Mesothelial cell of epicardium (in vitro differentiated cells): ENCODE results near the gene MAN1A1. TPM values are rescaled to one million over a fixed set of nuclear protein-coding genes. Genes with fewer than 3 reads are reported as not detected.

Experiments
- DNase-seq, 2 experiments: peaks; one replicate each; pipeline ENCODE4 v3.0.0; 2021; ENCODE audit warnings: low spot score in 2 of 2; ENCODE audit not compliant: unreplicated experiment in 2 of 2
- H3K27ac Mint-ChIP-seq: 2 replicates; pipeline ENCODE4 v1.8.0; 2021; ENCODE audit warnings: mixed read lengths
- H3K27me3 Mint-ChIP-seq: 2 replicates; pipeline ENCODE4 v1.8.0; 2021; ENCODE audit warnings: low read depth, mixed read lengths
- H3K36me3 Mint-ChIP-seq: 2 replicates; pipeline ENCODE4 v1.8.0; 2021; ENCODE audit warnings: mixed read lengths
- H3K4me1 Mint-ChIP-seq: 2 replicates; pipeline ENCODE4 v1.8.0; 2021; ENCODE audit warnings: mixed read lengths
- H3K4me3 Mint-ChIP-seq: 2 replicates; pipeline ENCODE4 v1.8.0; 2021; ENCODE audit warnings: mild to moderate bottlenecking, moderate library complexity, mixed read lengths
- H3K9me3 Mint-ChIP-seq: 2 replicates; pipeline ENCODE4 v1.8.0; 2021; ENCODE audit warnings: mixed read lengths
- CTCF ChIP-seq: fragments of 200-600 bp; sonication (generic); IDR thresholded peaks from one replicate; pipeline ENCODE4 v1.5.0; 2021; ENCODE audit warnings: antibody characterized with exemption; ENCODE audit not compliant: unreplicated experiment
- total RNA-seq: library from RNA; stranded (reverse); gene quantifications from 3 replicates; pipeline ENCODE4 v1.2.1, GENCODE V29; 2021

Gene MAN1A1
- total RNA-seq, 1 donor from 2014 or later = 51.1 TPM

GRCh38 chr6:119190176-119190575, 159.4 kb downstream of the MAN1A1 start:
- Mint-ChIP-seq H3K4me1 (peaks cover 8% of the 10 kb centered on the region), H3K4me3 (no peak overlapping the region), H3K27me3 (no peaks in the 10 kb centered on the region), H3K36me3 (peaks cover 41% of the 10 kb centered on the region), H3K9me3 (no peaks in the 10 kb centered on the region), H3K27ac (no peak overlapping the region)
- no peak for TF ChIP-seq CTCF
- DNase-seq = no peak

DNA sequence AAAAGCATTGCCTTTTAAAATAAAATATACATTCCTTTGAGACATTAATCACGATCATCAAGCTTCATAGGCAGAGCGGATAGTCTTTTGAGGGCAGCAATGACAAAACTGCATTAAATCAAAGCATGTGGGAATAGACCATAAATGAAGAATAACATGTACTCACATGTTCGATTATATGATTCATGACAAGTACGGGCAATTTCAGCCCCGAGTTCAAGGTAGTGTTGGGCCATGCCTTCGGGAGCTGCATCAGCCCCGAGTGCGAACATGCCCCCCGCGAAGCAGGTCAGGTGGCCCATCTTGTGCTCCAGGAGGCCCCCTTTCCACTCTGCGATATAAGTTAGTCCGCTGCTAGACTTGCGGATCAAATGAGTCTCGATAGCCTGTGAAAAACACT, 160.1 kb downstream of the MAN1A1 start:
- TF ChIP-seq CTCF = no peak
- Mint-ChIP-seq H3K27me3 (no peaks in the 10 kb centered on the region), H3K27ac (no peak overlapping the region), H3K4me3 (no peak overlapping the region), H3K4me1 (peaks cover 8% of the 10 kb centered on the region), H3K36me3 (peaks cover 40% of the 10 kb centered on the region), H3K9me3 (no peaks in the 10 kb centered on the region)
- DNase-seq = no peak

DNA sequence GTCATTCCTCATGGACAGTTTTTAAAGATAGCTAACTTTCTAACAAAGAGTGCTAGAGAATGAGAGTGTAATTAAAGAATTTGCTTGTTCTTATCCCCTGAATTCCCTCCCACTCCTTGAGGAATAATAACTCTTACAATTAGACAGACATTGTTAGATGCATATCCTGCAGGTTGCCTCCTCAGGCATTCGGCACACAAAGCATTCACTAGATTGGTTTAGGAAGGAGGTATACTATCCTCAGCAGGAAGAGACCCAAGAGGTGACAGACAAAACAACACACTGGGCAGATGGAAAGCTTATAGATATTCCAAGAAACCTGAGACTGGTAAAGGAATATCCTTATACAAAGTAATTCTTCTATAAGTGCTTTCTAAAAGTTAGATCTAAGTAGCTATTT, 162.0 kb downstream of the MAN1A1 start:
- no peak for TF ChIP-seq CTCF
- Mint-ChIP-seq H3K36me3 (peaks cover 41% of the 10 kb centered on the region), H3K27me3 (no peaks in the 10 kb centered on the region), H3K27ac (no peak overlapping the region), H3K4me1 (peaks cover 11% of the 10 kb centered on the region), H3K4me3 (no peak overlapping the region), H3K9me3 (no peaks in the 10 kb centered on the region)
- DNase-seq = no peak

DNA sequence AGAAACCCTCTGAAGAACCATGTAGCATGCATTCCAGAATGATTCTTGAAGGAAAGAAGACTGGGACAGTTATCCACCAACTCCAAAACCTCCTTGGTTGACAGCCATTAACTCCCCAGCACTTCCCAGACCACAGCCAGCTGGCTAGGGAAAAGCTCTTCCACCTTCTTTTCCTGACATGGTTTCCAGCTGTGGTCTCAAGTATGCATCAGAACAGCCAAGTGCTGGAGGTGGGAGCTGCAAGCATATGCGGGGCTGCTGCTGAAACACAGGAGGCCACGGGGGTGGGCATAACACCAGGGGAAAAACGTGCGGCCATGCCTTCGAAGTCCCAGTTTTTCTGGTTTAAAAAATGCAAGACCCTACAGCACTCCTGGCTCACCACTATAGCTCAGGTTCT, 163.1 kb downstream of the MAN1A1 start:
- Mint-ChIP-seq H3K4me1 (peaks cover 11% of the 10 kb centered on the region), H3K36me3 (peaks cover 42% of the 10 kb centered on the region), H3K9me3 (no peaks in the 10 kb centered on the region), H3K4me3 (no peak overlapping the region), H3K27me3 (no peaks in the 10 kb centered on the region), H3K27ac (no peak overlapping the region)
- no peak for DNase-seq
- TF ChIP-seq CTCF = no peak

- H3K36me3 Mint-ChIP-seq = peaks cover 41% of the 10 kb centered on the region
- H3K4me3 Mint-ChIP-seq = no peak overlapping the region
- peaks cover 11% of the 10 kb centered on the region for H3K4me1 Mint-ChIP-seq
- H3K27me3 Mint-ChIP-seq = no peaks in the 10 kb centered on the region
- no peaks in the 10 kb centered on the region for H3K9me3 Mint-ChIP-seq
- no peak for DNase-seq
- TF ChIP-seq CTCF = no peak
- H3K27ac Mint-ChIP-seq = no peak overlapping the region
These were observed 165.4 kb downstream of the MAN1A1 start for GRCh38 chr6:119184008-119184648.

- Mint-ChIP-seq H3K27me3 (no peaks in the 10 kb centered on the region), H3K4me3 (no peak overlapping the region), H3K9me3 (no peaks in the 10 kb centered on the region), H3K27ac (no peak overlapping the region), H3K36me3 (peaks cover 39% of the 10 kb centered on the region), H3K4me1 (peaks cover 11% of the 10 kb centered on the region)
- TF ChIP-seq CTCF = no peak
- DNase-seq = no peak
These were observed 166.1 kb downstream of the MAN1A1 start for GRCh38 chr6:119183457-119183856.
